PC-9 (cell line): ENCODE measurements around the gene SMARCA2. TPM values are rescaled to one million over a fixed set of nuclear protein-coding genes. Genes with fewer than 3 reads are reported as not detected.

Experiments
- BruUV-seq: library from RNA; stranded (reverse); fragments of 400-500 nt; replicated peaks from 2 replicates; lab custom pipeline; 2021; lab: Mats Ljungman, UMichigan
- CTCF ChIA-PET: fragments of 300-600 bp; sonication (Branson Sonifier 250); formaldehyde crosslinking; loops from one replicate; lab custom pipeline; 2022; ENCODE audit warnings: antibody characterized with exemption; lab: Charles Lee
- POLR2A ChIA-PET: fragments of 300-600 bp; sonication (Branson Sonifier 250); formaldehyde crosslinking; loops from one replicate; lab custom pipeline; 2022; ENCODE audit warnings: antibody characterized with exemption; ENCODE audit not compliant: unreplicated experiment; lab: Charles Lee
- DNase-seq, 2 experiments: peaks; one replicate each; pipeline versions ENCODE4 v3.0.0 to v3.0.0-alpha.2; 2015 to 2022; ENCODE audit warnings: mixed read lengths in 1 of 2
- H2AFZ ChIP-seq: fragments of 200-600 bp; sonication (generic); 2 replicates; pipeline ENCODE4 v1.8.1; 2017; ENCODE audit warnings: antibody characterized with exemption
- H3F3A ChIP-seq: fragments of 200-600 bp; sonication (generic); 2 replicates; pipeline ENCODE4 v1.8.1; 2017; ENCODE audit warnings: antibody characterized with exemption, mild to moderate bottlenecking, low read depth; ENCODE audit not compliant: insufficient read depth
- H3K27ac ChIP-seq: fragments of 200-600 bp; sonication (generic); 2 replicates; pipeline ENCODE4 v1.6.1; 2016; ENCODE audit warnings: mixed run types
- H3K27me3 ChIP-seq: fragments of 200-600 bp; sonication (generic); 2 replicates; pipeline ENCODE4 v1.6.1; 2016; ENCODE audit warnings: low read depth, mixed run types; ENCODE audit not compliant: insufficient read depth
- H3K36me3 ChIP-seq: fragments of 200-600 bp; sonication (generic); 2 replicates; pipeline ENCODE4 v1.6.1; 2016; ENCODE audit warnings: low read depth, mixed run types
- H3K4me1 ChIP-seq: fragments of 200-600 bp; sonication (generic); replicated peaks from 2 replicates; pipeline ENCODE4 v1.6.1; 2016; ENCODE audit warnings: mixed run types; ENCODE audit not compliant: insufficient read depth
- H3K4me2 ChIP-seq: fragments of 200-600 bp; sonication (generic); 2 replicates; pipeline ENCODE4 v1.6.1; 2017; ENCODE audit warnings: mixed run types
- H3K4me3 ChIP-seq: fragments of 200-600 bp; sonication (generic); 2 replicates; pipeline ENCODE4 v1.6.1; 2016; ENCODE audit warnings: mixed run types
- H3K79me2 ChIP-seq: fragments of 200-600 bp; sonication (generic); 2 replicates; pipeline ENCODE4 v1.6.1; 2017; ENCODE audit warnings: low read depth, mixed run types
- H3K9me2 ChIP-seq: fragments of 200-600 bp; sonication (generic); 2 replicates; pipeline ENCODE4 v1.8.1; 2017; ENCODE audit warnings: mild to moderate bottlenecking; ENCODE audit not compliant: insufficient read depth
- H3K9me3 ChIP-seq: fragments of 200-600 bp; sonication (generic); 2 replicates; pipeline ENCODE4 v1.8.1; 2016; ENCODE audit warnings: low read depth; ENCODE audit not compliant: insufficient read depth
- H4K20me1 ChIP-seq: fragments of 200-600 bp; sonication (generic); 2 replicates; pipeline ENCODE4 v1.8.1; 2017; ENCODE audit not compliant: insufficient read depth
- EZH2 ChIP-seq: fragments of 200-600 bp; sonication (generic); IDR thresholded peaks from 2 replicates; pipeline ENCODE4 v1.8.0; 2017; ENCODE audit warnings: antibody characterized with exemption, low read depth
- intact Hi-C: fragments of 100-400 bp; cut with micrococcal nuclease; formaldehyde crosslinking; loops from one replicate; pipeline ENCODE4 v1.10.0; 2022; ENCODE audit not compliant: unreplicated experiment
- total RNA-seq: library from RNA; stranded (reverse); gene quantifications from 2 replicates; pipeline ENCODE4 v1.2.3, GENCODE V29; 2021
- TF ChIP-seq, protein P1 (sequence below): fragments of 200-600 bp; sonication (generic); conservative IDR thresholded peaks from 2 replicates; pipeline ENCODE4 v1.6.1; 2017; ENCODE audit warnings: mixed run types, antibody characterized with exemption, mild to moderate bottlenecking, moderate library complexity

The SMARCA2 gene
- total RNA-seq, 1 experiment from 2014 or later: 29.3 TPM

DNA sequence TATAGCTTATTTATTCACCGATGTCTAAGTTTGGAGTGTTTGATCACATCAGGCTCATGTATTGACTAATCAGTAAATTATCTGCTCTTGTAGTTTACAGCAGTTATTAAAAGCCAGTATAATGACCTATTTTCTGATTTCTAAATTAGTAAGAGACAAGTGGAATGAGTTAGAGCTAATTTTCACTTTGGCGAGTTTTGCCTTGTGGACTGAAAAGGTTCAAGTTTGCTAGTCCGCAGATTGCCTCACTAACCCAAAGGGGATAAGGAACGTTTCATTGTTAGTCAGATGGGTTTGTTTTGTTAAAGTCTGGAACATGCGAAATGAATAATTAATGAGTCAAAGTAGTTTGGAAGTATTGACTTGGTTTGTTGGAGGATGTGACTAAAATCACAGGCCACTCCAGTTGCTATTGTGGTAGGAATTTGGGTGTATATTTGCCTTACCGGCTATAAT lies 40.1 kb downstream of the SMARCA2 start:
- no peak for TF ChIP-seq EZH2
- TF ChIP-seq, protein P1, sequence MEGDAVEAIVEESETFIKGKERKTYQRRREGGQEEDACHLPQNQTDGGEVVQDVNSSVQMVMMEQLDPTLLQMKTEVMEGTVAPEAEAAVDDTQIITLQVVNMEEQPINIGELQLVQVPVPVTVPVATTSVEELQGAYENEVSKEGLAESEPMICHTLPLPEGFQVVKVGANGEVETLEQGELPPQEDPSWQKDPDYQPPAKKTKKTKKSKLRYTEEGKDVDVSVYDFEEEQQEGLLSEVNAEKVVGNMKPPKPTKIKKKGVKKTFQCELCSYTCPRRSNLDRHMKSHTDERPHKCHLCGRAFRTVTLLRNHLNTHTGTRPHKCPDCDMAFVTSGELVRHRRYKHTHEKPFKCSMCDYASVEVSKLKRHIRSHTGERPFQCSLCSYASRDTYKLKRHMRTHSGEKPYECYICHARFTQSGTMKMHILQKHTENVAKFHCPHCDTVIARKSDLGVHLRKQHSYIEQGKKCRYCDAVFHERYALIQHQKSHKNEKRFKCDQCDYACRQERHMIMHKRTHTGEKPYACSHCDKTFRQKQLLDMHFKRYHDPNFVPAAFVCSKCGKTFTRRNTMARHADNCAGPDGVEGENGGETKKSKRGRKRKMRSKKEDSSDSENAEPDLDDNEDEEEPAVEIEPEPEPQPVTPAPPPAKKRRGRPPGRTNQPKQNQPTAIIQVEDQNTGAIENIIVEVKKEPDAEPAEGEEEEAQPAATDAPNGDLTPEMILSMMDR: no peak
- CTCF ChIA-PET: no interaction called here
- no peak for DNase-seq
- no peaks in the 10 kb centered on the region for H3K36me3 ChIP-seq
- H2AFZ ChIP-seq: no peak overlapping the region
- H3K4me2 ChIP-seq: no peak overlapping the region
- H3K4me1 ChIP-seq: no peaks in the 10 kb centered on the region
- no peaks in the 10 kb centered on the region for H3K79me2 ChIP-seq
- no TSS peak for BruUV-seq
- no peaks in the 10 kb centered on the region for H3K9me3 ChIP-seq
- H3K27me3 ChIP-seq: no peaks in the 10 kb centered on the region
- H3K9me2 ChIP-seq: no peaks in the 10 kb centered on the region
- no peaks in the 10 kb centered on the region for H3F3A ChIP-seq
- no peaks in the 10 kb centered on the region for H4K20me1 ChIP-seq
- intact Hi-C loops: no loop called here
- H3K27ac ChIP-seq: no peak overlapping the region
- no peak overlapping the region for H3K4me3 ChIP-seq
- POLR2A ChIA-PET: no interaction called here

DNA sequence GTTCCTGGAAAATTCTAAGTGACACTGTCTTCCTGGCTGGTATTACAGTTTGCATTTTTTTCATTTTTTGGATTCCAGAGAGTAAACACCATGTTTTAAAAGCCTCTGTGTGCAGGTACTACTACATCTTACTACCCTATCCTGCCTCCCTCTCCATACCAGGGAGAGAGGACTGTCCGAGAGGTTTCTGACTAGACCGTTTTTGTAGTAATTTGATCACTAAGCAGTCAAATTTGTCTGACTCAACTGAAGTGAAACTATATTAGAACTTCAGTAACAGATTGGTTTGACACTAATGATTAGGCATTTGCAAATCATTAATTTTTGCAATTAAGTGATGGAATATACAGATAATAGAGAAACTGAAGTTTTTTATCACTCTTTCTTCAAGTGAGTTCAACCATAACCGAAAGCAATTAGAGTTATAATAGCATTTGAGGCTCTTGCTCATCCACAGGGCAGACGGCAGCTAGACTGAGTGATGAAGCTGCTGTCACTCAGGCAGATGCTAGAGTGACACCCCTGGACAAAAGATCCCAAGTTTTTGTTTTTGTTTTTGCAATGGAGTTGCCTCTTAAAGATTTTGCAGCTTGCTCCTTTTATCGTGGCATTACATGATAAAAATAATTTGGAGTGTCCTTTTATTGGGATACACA lies 44.3 kb downstream of the SMARCA2 start:
- H4K20me1 ChIP-seq: no peaks in the 10 kb centered on the region
- no peaks in the 10 kb centered on the region for H3K4me1 ChIP-seq
- no peaks in the 10 kb centered on the region for H3K36me3 ChIP-seq
- H3K4me3 ChIP-seq: no peak overlapping the region
- intact Hi-C loops: no loop called here
- DNase-seq: no peak
- no peaks in the 10 kb centered on the region for H3F3A ChIP-seq
- no peaks in the 10 kb centered on the region for H3K79me2 ChIP-seq
- H2AFZ ChIP-seq: no peak overlapping the region
- CTCF ChIA-PET: no interaction called here
- H3K4me2 ChIP-seq: no peak overlapping the region
- POLR2A ChIA-PET: no interaction called here
- no peaks in the 10 kb centered on the region for H3K27me3 ChIP-seq
- H3K9me3 ChIP-seq: no peaks in the 10 kb centered on the region
- H3K27ac ChIP-seq: no peak overlapping the region
- BruUV-seq: no TSS peak
- TF ChIP-seq, protein P1: no peak
- no peak for TF ChIP-seq EZH2
- no peaks in the 10 kb centered on the region for H3K9me2 ChIP-seq

DNA sequence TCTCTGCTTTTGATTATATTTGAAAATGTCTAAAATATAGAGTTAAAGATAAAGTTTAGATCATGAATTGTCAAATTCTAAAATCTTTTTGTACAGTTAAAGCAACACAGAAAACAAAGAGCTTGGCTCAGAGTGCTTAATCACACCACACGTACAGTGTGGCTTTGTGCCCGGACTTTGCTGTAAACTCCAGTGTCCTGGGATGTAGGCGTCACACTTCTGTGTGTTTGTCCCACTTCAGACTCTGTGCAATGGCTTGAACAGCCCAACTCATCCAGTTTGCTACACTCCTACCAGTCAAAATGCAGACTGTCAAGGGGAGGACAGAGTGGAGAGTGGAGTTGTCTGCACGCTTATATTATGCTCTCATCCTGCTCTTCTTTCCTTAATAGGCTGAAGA lies 45.3 kb downstream of the SMARCA2 start:
- TF ChIP-seq, protein P1: no peak
- no peak for TF ChIP-seq EZH2
- Histone ChIP-seq H3K36me3 (no peaks in the 10 kb centered on the region), H3K27ac (no peak overlapping the region), H3F3A (no peaks in the 10 kb centered on the region), H3K27me3 (no peaks in the 10 kb centered on the region), H3K79me2 (no peaks in the 10 kb centered on the region), H4K20me1 (no peaks in the 10 kb centered on the region), H3K4me3 (no peak overlapping the region), H3K9me3 (no peaks in the 10 kb centered on the region), H3K4me2 (no peak overlapping the region), H3K9me2 (no peaks in the 10 kb centered on the region), H2AFZ (no peak overlapping the region), H3K4me1 (no peaks in the 10 kb centered on the region)
- ChIA-PET CTCF (no interaction called here), POLR2A (no interaction called here)
- DNase-seq: no peak
- no TSS peak for BruUV-seq
- intact Hi-C loops: no loop called here
